Breast epithelium (tissue), 3 donors: Measurements from ENCODE around the gene CGNL1.

Experiments
- POLR2A ChIP-seq: fragments of 450-650 bp; IDR thresholded peaks from one replicate; pipeline ENCODE4 v1.6.1; 2016; ENCODE audit warnings: antibody characterized with exemption, mild to moderate bottlenecking, moderate library complexity
- POLR2AphosphoS5 ChIP-seq, 3 donors: sonication (generic); formaldehyde crosslinking; IDR thresholded peaks; one replicate each; pipeline ENCODE4 v1.6.1; 2017; ENCODE audit warnings: antibody characterized with exemption in 3 of 3
- TF ChIP-seq, protein P1 (sequence below), 3 donors: fragments of 450-650 bp; IDR thresholded peaks; one replicate each; pipeline ENCODE4 v1.5.1; 2016 to 2017; ENCODE audit warnings: antibody characterized with exemption in 3 of 3, mild to moderate bottlenecking in 3 of 3, moderate library complexity in 3 of 3

DNA sequence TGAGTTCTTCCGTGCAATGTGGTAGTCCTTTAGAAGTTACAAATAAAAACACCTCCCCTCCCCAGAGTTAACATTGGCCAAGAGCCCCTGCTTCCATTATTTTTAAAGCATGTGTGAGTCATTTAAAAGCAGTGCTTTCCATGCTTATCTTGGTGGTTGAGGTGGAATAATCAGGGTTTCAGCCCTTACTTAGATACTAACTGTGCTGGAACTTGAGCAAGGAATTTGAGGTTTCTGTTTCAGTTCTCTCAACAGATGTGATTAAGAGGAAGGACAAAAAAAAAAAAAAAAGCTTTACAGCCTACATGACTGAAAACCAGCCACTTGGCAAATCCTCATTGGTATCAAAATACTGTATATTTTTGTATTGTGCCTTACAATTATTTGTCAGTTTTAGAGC lies 64.5 kb downstream of the CGNL1 start:
- no peak for TF ChIP-seq POLR2AphosphoS5 (IDR thresholded peaks at IDR 0.05)
- TF ChIP-seq, protein P1, sequence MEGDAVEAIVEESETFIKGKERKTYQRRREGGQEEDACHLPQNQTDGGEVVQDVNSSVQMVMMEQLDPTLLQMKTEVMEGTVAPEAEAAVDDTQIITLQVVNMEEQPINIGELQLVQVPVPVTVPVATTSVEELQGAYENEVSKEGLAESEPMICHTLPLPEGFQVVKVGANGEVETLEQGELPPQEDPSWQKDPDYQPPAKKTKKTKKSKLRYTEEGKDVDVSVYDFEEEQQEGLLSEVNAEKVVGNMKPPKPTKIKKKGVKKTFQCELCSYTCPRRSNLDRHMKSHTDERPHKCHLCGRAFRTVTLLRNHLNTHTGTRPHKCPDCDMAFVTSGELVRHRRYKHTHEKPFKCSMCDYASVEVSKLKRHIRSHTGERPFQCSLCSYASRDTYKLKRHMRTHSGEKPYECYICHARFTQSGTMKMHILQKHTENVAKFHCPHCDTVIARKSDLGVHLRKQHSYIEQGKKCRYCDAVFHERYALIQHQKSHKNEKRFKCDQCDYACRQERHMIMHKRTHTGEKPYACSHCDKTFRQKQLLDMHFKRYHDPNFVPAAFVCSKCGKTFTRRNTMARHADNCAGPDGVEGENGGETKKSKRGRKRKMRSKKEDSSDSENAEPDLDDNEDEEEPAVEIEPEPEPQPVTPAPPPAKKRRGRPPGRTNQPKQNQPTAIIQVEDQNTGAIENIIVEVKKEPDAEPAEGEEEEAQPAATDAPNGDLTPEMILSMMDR (IDR thresholded peaks at IDR 0.05) = no peak
- no peak for TF ChIP-seq POLR2A
